EH (cell line): Measurements from ENCODE around the gene MMP10.
"Not testable (repeated sequence)": the region's sequence is repeated elsewhere in the genome, so short reads cannot be mapped to it uniquely, and the experiment has no call there.

Source experiments
- DNase-seq: peaks from one replicate; pipeline ENCODE4 v3.0.0-alpha.2; 2015; ENCODE audit warnings: low read depth

The MMP10 gene

DNA sequence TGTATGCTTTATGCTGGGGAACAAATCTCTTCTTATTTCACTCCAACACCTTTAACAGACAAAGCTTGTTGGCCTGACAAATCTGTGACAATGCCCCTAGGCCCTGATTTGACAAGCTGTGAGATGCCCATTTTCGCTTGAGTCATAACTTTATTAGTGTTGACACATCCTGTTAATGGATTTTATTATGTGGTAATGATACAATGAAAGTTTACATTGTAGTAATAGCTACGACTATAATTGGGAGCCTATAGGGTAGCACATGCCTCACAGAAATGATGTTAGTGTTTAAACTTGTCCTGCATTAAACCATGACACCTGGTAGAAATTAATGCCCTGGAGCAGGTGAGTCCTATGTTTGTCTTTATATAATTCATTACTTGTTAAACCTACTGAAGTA, 3.3 kb upstream of the MMP10 start:
- DNase-seq, result no peak

DNA sequence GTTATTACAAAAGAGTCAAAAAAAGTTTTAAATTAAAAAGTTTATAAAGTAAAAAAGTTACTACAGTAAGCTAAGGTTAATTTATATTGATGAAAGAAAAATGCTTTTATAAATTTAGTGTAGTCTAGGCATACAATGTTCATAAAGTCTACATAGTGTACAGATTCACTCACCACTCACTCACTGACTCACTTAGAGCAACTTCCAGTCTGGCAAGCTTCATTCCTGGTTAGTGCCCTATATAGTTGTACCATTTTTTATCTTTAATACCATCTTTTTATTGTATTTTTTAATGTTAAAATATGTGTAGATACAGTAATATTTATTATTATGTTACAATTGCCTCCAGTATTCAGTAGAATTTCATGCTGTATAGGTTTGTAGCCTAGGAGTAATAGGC, 2.6 kb upstream of the MMP10 start:
- no peak for DNase-seq

DNA sequence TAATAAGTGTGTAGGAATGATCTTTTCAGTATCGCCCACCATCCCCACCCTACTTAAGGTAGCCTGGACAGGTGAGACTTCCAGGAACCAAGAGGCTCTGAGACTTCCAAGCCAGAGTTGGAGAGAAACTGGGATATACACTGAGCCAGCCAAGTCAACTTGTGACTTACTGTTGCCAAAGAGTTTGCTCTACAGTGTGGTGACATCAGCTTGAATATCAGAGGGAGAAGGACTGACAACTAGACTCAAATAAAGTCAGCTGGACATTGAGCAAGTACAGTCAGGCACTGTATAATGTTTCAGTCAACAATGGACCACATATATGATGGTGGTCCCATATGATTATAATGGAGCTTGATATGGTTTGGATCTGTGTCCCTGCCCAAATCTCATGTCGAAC, 1.2 kb upstream of the MMP10 start:
- DNase-seq, result no peak

DNA sequence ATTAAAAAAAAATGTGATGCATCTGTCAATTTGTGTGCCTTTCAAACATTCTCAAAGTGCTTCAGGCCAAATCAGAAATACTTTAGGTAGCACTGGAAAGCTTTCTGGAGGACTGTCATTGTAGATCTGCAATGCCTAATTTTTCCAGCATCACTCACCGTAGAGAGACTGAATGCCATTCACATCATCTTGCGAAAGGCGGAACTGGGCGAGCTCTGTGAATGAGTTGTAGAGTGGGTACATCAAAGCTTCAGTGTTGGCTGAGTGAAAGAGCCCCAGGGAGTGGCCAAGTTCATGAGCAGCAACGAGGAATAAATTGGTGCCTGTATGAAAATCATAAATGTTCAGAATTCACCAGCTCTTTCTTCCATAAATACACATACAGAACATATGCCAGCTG, 4.0 kb downstream of the MMP10 start:
- peak; percentile 15 for DNase-seq

DNA sequence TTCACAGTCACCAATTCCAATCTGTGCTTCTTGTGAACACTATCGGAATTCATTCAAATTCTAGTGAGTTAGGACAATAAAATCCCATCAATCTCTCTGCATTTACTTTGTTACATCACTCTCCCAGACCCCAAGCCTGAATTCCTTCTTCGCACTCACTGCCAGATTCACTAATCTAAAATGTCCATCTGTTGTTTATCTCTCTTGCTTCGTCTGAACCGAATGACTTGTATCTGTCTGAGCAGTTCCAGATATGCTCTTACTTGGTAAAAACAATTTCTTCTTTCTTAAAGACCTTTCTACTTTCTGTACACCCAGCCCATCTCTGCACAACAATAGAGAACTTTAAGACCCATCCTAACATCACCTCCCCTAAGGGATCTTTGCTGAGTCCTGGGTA, 7.0 kb downstream of the MMP10 start:
- no peak for DNase-seq

DNA sequence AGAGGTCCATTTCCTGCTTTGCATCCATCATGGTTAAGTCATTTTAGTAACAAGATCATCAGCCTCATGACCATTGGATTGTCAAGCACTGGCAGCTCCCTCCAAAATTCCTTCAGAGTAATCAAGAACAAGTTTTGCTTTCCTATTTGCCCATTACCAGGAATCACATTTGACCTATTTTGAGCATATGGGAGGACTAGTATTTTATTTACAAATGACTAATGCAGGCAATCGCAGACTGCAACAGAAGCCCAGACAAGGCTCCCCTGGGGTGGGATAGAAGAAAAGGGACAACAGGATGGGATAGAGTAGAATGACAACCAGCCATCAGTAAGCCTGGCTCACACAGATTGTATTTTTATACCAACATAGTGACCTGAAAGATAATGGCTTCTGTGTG, 9.1 kb downstream of the MMP10 start:
- DNase-seq, result no peak

DNA sequence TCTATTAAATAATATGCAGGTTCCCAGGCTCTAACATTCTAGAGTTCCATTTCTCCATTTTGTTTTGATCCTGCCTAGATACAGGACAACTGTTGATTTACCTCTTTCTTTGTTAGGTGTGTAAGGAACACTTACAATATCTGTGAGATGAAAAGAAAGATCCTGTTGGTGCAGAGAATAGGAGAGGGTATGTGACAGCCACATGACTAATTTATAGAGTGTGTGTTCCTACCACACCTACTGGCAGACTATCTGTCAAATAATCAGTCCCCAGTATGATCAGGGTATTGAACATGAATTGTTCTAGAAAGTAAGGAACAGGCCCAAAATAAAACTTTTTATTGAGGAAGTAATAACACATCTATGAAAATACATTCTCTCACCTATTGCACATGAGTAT, 10.2 kb downstream of the MMP10 start:
- DNase-seq, result no peak

DNA sequence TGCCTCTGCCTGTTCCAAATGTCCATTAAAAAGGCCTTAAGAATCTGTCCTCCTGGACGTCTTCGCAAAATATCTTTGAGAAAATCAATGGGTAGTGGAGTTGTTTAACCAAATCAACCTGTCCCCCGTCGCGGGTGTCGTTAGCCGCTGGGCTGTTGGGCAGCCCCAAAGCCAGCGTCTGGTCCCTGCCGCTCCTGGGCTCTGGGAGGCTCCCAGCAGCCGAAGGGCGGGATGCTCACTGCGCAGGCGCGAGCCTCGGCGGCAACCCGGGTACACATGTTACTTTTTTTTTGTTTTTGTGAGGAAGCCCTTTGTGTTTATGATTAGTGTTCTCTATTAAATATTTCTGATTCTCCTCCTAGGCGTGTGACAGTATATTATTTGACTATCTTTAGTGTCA, 12.6 kb downstream of the MMP10 start:
- no peak for DNase-seq

DNA sequence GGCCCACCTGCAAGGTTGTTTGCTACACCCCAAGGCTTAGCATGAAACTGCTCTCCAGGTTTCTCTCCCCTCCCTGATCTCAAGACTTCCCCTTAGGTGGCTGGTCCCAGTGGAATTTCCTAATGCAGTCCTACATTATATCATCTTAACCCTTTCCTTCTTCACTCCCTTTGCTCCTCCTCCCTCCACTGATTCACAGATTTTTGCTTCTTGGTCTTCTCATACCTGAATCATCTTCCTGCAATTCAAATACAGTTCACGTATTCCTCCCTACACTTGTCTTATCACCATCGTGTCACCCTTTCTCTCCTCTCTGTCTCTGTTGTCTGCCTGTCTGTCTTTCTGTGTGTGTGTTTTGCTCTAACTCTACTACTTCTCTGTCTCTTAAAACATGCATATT, 17.0 kb downstream of the MMP10 start:
- DNase-seq, result no peak

DNA sequence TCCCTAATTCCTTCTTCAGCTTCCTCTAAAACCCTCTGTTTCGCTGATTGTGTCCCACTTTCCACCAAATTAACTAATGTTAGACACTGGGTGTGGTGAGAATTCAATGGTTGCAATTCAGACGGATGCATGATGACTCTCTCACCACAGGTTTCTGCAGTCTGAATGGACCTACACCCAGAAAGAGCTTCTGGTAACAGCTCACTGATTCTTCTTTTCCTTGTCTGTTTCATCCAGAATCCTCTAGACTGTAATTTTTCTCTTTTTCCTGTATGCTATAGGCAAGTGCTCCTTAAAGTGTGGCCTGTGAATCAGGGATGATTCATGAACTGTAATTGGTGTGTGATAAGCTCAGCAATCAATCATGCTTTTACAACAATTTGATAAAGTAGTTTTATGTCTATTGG, 18.1 kb downstream of the MMP10 start:
- peak; percentile 61 for DNase-seq

DNA sequence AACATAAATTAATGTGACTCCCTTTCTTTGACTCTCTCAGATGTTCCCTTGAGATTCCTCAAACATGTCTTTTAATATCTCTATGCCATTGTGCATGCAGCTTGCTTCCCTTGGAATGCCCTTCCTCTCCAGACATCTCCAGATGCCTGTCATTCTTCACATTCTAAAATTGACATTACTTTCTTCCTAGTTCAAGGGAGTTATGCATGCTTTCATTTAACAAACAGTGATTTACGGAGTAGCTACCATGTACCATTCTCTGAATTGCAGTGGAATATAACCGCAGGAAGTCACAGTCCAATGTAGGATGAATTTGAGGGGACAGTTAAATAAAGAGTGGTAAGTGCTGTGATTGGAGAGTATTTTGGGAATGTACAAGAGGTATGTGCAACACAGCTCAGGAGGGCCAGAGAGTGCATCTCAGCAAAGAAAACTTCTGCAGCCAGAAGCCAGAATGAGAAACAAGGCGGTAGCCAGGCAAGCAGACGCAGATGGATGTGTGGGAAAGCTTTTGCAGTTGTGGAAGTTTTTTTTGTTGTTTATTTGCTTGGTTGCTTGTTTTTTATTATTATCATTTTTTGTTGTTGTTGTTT, 18.7 kb downstream of the MMP10 start:
- peak; percentile 82 for DNase-seq

DNA sequence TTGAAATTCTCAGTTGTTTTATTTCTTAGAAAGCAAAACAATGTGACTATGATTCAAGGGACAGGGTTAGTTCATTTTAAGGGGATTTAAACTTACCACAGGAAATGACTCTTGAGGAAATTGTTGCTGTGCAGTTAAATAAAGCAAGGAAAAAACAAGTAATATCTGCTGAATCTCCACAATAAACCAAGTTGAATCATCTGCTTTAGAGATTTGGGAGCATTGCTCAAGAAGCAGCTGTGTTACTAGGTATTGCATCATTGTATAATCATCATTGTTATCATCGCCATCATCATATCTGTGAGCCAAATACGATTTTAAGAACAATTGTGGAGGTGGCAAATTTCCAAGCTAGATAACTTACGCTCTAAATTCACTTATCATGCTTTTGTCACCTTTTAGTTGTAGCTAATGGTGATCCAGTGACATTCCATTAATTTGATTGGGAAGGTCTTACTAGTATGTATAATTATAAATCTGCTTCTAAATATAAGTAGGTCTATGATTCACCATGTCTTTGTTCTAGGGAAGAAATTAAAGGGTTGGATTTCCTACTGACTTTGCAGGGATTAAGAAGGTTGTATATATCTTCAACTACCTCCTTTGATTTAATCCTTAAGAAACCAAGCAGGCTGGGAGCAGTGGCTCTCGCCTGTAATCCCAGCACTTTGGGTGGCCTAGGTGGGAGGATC, 19.9 kb downstream of the MMP10 start:
- DNase-seq, result peak; percentile 95

DNA sequence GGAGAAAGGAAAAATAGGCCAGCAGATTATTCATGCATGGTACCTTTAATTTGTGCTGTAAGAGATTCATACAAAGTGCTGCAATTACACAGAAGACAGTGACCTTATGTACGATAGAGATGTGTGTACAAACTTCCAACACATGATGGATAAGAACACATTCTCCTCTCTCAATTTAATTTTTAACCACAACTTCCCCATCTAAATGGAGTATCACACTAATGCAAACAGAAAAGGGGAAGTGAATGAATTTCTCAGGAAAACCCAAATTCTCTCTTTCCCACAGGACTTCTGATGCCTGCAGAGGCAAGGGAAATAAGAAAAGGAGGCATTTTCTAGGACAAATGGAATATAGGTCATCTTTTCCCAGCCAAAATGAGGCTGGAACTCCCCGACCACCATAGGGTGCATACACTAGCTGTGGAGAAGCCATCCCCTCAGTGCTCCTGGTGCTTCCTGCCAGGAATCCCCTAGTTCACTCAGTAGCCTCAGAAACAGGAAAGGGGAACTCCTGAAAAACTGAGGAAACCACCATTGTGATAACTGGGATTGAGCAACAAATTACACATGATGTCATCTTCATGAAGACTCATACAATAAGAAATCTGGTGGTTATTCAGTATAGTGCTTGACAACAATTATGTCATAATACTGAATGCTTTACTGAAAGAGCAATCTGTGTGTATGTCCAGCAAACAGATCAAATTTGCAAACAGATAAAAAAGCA, 22.4 kb downstream of the MMP10 start:
- peak; percentile 45 for DNase-seq

DNA sequence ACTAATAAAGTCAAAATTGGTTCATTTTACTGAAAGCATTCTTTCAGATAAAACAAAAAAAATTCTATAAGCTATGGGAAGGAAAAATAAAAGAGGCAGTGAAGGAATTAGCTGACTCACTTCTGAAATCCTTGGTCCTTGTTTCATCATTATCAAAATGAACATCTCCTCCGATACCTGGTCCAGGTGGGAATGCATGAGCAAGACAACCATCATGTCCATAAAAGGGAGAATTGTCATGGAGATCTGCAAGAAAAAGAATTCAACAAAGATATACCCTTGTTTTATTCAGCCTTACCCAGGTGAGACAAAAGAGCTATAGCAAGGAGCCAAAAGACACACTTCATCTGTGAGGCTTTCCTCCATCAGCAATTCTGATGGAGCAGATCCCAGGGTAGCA, 27.2 kb downstream of the MMP10 start:
- DNase-seq, result no peak

DNA sequence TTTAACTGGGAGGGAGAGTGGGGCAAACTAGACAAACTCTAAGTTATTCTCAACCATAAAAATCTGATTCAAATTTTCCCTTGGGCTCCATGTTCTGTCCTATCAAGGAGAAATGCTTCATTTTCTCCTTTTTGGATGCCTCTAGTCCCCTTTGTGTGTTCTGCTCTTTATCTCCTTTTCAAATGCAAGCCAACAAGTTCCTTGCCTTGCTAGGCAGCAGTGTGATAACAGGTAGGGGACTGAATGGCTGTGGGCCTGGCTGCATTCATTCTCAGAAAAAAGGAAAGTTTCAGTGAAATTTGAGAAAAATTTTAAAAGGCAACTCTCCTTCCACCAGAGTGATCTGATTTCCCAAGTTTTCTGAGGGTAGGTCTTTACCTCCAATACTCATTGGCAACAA, 28.8 kb downstream of the MMP10 start:
- DNase-seq, result no peak

DNA sequence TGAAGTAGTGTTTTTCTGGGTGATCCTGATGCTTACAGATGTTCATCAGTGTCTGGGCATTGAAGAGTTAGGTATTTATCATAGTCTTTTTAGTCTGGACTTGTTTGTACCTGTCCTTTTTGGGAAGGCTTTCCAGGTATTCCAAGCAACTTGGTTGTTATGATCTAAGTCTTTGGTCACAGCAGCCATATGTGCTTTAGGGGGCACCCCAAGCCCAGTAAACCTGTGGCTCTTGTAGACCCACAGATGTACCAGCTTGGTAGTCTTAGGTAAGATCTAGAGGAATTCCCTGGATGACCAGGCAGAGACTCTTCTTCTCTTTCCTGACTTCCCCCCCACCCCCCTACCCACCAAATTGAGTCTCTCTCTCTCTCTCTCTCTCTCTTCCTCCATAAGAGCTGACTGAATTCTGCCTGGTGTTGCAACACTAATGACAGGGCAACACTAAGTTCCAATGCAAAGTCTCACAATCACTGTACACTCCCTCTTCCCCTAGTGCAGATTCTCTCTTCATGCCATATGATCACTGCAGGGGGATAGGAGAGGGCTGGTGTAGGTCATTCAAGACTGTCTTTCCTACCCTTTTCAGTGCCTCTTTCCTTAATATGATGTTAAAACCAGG, 31.2 kb downstream of the MMP10 start:
- no peak for DNase-seq

DNA sequence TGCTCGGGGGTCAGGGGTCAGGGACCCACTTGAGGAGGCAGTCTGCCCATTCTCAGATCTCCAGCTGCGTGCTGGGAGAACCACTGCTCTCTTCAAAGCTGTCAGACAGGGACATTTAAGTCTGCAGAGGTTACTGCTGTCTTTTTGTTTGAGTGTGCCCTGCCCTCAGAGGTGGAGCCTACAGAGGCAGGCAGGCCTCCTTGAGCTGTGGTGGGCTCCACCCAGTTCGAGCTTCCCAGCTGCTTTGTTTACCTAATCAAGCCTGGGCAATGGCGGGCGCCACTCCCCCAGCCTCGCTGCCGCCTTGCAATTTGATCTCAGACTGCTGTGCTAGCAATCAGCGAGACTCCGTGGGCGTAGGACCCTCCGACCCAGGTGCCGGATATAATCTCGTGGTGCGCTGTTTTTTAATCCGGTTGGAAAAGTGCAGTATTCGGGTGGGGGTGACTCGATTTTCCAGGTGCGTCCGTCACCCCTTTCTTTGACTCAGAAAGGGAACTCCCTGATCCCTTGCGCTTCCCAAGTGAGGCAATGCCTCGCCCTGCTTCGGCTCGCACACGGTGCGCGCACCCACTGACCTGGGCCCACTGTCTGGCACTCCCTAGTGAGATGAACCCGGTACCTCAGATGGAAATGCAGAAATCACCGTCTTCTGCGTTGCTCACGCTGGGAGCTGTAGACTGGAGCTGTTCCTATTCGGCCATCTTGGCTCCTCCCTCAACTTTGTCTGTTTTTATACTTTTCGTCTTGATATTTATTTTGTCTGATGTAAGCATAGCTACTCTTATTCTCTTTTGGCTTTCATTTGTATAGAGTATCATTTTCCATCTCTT, 33.5 kb downstream of the MMP10 start:
- DNase-seq, result not testable (repeated sequence)

DNA sequence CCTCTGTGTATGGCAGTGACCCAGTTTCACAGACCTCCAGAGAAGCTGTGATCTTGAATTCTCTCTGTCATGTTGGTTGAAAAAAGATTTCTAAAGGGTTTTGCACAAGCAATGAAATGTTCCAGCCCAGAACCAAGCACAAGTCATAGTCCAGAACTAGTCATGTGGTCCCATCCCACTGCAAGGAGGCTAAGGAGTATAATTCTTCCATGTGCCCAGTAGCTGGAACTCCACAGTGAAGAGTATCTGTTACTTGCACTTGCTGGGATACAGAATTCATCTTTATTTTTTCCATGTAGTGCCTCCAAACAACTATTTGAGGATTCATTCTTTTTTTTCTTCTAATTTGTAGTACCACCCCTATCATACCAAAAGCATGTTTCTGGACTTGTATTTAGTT, 45.8 kb downstream of the MMP10 start:
- no peak for DNase-seq

DNA sequence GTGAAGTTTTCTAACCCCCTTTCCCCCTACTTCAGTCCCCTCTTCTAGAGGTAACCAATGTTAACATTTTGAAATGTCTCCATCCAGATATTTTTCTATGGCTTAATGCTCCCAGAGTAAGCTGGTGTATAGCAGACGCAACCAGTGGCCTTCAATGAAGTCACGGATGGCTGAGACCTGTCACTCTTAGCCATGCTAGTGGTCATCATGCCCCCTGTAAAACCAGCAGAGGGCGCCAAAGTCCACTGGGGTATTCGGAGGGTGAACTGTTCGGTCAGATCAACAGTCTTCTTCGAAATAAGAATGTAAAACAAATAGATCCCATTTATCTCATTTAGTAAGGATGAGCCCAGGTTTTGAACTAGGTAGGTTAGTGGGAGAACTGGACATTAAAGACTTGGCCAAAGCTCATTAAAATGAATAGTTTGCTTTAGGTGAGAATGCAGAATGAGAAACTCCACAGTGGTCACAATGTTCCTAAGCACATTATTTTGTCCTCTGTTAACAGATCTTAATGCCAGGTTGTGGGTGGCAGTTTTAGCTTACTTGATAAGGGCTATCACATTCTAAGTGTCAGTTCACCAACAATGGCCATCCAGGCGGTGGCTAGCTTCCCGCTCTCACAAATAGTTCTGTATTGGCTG, 47.1 kb downstream of the MMP10 start:
- DNase-seq, result peak; percentile 66

DNA sequence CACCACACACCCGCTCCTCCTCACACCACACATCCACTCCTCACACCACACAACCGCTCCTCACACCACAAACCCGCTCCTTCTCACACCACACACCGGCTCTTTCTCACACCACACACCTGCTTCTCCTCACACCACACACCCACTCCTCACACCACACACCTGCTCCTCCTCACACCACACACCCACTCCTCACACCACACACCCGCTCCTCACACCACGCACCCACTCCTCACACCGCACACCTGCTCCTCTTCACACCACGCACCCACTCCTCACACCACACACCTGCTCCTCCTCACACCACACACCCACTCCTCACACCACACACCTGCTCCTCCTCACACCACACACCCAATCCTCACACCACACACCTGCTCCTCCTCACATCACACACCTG, 49.5 kb downstream of the MMP10 start:
- DNase-seq, result not testable (repeated sequence)
